HG02970 (cell line): ENCODE results near the gene RPP40.
"Not testable (repeated sequence)": the region's sequence is repeated elsewhere in the genome, so short reads cannot be mapped to it uniquely, and the experiment has no call there.

ENCODE experiments used
- ATAC-seq: cut with Tn5 transposase; IDR thresholded peaks from one replicate; pipeline ENCODE4 v1.9.1; 2021; ENCODE audit warnings: mild to moderate bottlenecking, moderate library complexity, moderate number of reproducible peaks; ENCODE audit not compliant: unreplicated experiment, low FRiP score

RPP40 gene

DNA sequence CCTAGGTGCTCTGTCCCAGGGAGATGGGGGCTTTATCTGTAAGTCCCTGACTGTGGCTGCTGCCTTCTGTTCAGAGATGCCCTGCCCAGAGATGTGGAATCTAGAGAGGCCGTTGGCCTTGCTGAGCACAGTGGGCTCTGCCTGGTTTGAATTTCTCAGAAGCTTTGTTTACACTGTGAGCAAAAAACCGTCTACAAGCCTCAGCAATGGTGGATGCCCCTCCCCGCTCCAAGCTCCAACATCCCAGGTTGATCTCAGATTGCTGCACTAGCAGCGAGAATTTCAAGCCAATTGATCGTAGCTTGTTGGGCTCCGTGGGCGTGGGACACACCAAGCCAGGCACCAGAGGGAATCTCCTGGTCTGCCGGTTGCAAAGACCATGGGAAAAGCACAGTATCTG is 16.3 kb upstream of the RPP40 start:
- ATAC-seq, result no peak

- ATAC-seq, result no peak
Measured at GRCh38 chr6:5014072-5014561, 10.3 kb upstream of the RPP40 start.

DNA sequence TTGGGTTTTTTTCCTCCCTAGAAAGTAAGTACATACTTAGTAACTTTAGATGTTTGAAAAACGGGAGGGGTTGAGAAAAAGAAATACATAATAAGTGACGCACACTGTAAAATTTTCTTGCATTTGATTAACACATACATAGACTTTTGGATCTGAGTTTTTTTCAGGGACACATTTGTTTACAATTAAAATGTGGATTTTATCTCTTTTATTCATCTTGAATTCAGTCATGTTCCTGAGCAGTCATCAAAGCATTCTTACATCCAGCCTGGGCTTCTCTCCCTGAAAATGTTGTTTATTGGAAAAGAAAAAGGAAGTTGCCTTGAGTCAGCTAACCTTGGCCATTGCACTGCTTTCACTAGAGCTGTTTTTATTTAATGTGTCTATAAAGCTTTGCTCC is 8.7 kb upstream of the RPP40 start:
- no peak for ATAC-seq

DNA sequence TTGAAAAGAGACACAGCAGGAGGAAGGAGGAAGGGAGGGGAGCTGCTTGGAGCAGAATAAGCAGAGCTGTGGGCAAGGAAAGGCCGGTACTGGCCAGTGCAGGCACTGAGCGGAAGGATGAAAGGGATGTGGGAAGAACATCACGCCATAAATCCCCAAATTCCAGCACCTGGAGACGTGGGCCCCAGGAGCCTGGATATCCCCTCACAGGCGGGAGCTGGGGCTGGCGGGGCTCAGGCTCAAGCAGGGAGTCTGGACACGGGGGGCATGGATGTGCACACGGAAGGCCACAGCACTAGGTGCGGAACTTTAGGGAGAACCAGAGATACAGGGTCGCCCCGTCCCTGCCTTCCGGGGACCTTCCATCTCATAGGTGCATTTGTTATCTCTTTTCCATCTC is 7.5 kb upstream of the RPP40 start:
- no peak for ATAC-seq

DNA sequence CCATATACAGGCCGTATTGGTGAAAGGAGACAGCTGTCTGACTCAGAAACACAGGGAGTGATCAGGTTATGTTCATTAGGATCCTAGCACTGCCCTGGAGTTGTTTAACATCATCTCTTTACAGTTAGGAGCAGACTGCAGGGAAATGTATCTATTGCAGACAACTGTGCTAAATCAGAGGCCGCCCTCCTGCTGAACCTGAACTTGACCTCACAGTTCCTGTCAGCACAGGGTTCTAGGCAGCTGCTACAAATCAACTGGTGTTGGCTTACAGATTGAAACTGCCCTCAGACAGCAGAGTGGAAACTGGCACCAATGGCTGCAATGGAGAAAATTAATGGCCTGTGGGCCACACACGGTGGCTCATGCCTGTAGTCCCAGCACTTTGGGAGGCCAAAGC is 3.7 kb upstream of the RPP40 start:
- no peak for ATAC-seq

GRCh38 chr6:5006222-5006621 is 2.4 kb upstream of the RPP40 start:
- ATAC-seq, result no peak

DNA sequence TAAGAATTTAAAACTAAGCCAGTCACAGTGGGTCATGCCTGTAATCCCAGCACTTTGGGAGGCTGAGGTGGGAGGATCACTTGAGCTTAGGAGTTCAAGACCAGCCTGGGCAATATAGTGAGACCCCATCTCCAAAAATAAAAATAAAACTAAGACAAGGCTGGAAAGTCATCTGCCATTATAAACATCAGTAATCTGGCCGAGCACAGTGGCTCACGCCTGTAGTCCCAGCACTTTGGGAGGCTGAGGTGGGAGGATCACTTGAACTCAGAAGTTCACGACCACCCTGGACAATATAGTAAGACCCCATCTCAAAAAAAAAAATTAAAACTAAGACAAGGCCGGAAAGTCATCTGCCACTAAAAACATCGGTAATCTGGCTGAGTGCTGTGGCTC is 1.2 kb upstream of the RPP40 start:
- not testable (repeated sequence) for ATAC-seq

DNA sequence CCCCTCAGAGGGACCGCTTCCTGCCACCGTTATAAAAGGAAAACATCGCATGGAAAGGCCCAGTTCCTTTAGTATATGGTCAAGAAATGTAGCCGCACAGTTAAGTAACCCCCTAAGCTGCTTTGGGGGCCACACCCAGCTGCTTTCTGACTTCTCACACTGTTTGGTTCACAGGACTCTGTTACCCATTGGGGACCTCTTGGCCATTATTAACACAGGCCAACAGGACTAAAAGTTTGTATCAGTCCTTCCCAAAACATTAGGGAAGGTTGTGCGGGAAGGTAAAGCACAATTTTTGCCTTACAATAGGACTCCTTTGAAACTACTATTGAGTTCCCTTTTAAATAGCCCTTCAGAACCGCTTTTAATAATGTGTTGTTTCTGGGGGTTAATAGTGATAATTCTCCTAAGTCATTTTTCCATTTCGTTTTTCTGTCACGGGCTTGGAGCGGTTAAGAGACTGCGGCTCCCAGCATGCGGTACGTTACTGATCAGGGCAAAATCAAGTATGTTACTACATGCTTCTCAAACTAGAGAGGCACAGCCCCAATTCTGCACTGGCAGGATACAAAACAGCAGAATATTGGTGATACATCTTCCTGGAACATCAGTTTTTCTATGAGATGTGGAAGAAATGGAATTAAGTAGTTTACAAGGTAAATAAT is 668 bp upstream of the RPP40 start:
- ATAC-seq, result no peak

DNA sequence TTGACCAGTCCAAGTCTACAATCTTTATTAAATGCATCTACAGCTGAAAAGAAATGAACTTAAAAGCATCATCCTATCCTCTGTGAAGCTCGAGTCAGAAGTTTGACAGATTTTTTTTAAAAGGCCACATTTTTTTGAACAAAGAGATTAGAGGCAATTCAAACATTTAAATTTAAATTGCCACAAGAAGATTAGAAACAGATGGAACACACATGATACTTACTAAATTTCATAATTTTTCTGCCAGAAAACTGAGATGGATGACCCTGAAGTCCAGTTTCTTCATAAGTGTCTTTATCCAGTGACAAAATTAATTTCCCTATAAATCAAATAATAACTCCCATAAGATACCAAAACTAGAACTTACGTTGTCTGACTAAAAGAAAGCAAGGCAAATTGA is 4.3 kb downstream of the RPP40 start:
- ATAC-seq, result no peak

- no peak for ATAC-seq
Measured at GRCh38 chr6:4997862-4998261, 6.0 kb downstream of the RPP40 start.

DNA sequence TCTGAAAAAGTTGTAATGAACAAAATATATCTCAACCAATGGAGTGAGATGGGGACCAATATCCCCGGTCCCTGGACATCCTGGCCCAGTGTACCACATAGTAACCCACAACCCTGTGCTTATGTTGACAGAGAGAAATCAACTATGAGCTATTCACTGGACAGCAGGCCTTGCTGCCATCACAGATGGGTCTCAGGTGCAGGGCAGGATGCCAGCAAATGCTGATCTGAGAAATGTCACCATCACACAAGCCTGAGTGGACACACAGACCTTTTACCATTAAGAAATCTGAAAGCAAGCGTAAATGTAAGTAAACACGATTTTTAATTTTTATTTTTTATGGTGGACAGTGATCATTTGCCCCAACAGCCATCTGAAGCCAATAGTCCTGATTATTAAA is 9.1 kb downstream of the RPP40 start:
- no peak for ATAC-seq

DNA sequence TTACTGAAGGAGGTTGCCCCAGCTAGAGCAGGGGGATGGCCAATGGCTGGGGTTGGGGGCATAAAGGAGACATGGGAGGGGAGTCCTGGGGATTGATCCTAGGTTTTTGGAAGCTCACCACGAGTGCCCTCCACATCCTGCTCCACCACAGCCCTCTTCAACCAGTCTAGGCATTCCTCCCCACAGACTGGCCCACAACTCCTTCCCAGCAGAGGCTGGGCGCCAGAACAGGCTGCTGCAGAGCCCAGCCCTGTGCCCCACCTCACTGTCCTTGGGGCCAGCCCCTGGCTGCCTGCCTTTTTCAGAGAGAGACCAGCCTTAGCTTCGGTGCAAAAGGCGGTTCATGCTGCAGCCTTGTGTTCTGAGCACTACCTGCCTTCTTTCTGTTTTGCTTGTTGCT is 16.4 kb downstream of the RPP40 start:
- no peak for ATAC-seq

GRCh38 chr6:4986999-4987398 is 16.8 kb downstream of the RPP40 start:
- no peak for ATAC-seq

GRCh38 chr6:4983322-4983721 is 20.5 kb downstream of the RPP40 start:
- no peak for ATAC-seq

DNA sequence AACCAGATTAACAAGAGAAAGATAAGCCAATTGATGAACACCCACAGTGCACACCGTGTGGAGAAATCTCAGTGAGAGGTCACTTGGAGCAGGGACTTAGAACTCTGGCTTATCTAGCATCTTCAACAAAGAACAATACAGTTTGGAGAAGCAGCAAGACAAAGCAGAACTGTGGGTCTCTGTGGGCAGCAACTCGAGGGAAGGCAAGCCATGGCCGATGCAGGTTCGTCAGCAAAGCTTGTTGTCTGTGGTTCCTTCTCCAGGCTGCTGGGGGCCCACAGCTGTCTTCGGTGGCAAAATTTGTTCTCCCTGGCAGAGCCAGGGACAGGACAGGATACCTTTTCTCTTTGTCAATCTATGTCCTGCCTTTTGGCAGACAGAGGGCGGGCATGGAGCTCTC is 22.1 kb downstream of the RPP40 start:
- ATAC-seq, result no peak

DNA sequence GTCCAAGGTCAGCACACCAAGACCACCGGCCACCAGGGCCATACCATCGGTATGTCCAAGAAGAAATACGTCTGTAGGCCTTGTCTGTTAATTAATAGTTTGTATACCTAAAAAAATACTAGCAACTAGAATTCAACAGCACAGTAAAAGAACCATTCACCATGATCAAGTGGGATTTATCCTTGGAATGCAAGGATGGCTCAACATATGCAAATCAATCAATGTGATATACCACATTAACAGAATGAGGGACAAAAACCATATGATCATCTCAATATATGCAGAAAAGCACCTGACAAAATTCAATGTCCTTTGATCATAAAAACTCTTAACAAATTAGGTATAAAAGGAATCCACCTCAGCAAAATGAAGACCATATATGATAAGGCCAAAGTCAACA is 24.4 kb downstream of the RPP40 start:
- no peak for ATAC-seq

DNA sequence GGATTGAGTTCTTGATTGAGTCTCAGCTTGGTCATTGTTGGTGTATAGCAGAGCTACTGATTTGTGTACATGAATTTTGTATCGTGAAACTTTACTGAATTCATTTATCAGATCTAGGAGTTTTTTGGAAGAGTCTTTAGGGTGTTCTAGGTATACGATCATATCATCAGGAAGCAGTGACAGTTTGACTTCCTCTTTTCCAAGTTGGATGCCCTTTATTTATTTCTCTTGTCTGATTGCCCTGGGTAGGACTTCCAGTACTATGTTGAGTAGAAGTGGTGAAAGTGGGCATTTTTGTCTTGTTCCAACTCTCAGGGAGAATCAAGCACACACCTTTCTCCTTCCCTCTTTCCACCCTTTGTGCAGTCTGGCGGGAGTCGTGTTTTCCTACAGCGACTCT is 26.4 kb downstream of the RPP40 start:
- no peak for ATAC-seq

DNA sequence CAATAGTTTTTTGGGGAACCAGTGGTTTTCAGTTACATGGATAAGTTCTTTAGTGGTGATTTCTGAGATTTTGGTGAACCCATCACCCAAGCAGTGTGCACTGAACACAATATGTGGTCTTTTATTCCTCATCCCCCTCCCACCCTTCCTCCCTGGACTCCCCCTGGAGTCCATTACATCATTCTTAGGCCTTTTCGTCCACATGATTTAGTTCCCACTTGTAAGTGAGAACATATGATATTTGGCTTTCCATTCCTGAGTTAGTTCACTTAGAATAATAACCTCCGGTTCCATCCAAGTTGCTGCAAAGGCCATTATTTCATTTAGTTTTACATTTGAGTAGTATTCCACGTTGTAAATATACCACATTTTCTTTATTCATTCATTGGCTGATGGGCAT is 28.3 kb downstream of the RPP40 start:
- no peak for ATAC-seq

- ATAC-seq, result no peak
Measured at GRCh38 chr6:4974962-4975361, 28.9 kb downstream of the RPP40 start.

DNA sequence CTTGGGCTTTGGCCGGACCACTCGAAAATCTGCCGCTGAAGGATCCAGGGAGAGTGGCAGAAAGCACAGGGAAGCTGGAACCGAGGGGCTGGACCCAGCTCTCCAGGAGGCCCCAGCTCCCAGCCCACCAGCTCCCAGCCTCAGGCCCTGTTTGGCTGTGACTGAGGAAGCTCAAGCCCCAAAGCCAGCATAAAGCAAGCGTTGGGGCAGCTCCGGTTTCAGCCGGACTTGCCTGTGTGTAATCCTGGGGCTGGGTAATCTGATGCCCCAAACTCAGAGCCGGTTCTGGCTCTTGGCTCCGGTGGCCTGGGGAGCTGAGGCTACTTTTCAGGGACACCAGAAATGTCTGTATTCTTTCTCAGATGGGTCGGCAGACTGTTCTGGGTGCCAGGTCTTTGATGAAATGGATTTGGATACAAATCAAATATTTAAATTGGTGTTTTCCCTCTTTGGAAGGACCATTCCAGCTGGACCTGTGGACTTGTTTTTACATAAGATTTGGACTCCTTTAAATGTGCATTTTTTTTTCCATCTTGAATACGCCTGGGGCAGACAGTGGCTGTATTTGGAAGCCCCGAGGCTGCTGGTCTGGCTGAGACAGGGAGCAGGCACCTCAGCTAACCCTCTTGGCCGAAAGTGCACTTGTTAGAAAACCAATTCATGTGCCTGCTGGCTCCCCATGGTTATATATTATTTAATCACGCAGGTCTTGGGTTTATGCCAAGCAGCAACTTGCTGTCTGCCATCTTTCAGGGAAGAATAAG is 29.7 kb downstream of the RPP40 start:
- ATAC-seq, result no peak

DNA sequence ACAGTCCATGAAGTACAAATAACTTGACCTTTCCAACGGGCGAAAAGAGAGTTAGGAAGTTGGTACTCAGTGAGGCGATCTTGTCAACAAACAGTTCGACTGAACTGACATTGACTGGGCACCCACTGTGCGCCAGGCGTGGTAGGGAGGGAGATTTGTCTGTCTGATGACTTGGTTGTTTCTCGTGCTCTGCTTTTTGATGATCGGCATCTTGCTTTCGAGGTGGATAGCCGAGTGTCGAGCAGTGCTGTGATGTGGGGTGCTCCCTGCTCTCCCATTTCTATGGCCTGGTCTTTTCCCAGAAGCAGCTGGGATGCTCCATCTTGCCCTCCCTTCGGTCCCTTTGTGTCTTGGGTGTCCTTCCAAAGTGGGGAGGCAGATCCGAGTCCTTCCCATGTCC is 30.4 kb downstream of the RPP40 start:
- no peak for ATAC-seq

- no peak for ATAC-seq
Measured at GRCh38 chr6:4972438-4972837, 31.4 kb downstream of the RPP40 start.
